ENCODE data around the gene ROM1.

Gene ROM1

DNA sequence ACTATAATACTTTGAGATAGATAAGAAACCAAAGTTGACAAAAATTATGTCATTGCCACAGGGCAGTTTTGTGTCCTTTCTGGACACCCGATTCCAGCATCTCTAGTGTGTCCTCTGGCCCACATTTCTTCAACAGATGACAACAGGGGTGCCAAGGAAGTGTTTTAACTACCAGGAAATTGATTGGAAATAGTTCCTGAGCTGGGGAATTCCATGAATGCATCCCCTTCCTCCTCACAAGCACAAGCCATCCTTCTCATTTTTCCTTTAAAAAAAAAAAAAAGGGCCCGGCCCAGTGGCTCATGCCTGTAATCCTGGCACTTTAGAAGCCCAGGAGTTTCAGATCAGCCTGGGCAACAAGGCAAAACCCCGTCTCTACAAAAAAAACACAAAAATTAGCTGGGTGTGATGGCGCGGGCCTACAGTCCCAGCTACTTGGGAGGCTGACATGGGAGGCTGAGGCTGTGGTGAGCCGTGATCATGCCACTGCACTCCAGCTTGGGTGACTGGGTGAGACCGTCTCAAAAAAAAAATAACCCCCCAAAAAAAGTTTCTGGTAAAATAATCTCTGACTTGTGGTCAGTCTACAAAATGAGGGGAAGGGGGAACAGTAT, 9.5 kb downstream of the ROM1 start:
- H3K4me3 ChIP-seq (ENCODE audit: low read depth, low read length) = no peak overlapping the region
- TF ChIP-seq CTCF (IDR thresholded peaks at IDR 0.05; ENCODE audit: low read depth, low read length) = no peak

- no peak overlapping the region for H3K4me3 ChIP-seq (ENCODE audit: low read depth, low read length)
- TF ChIP-seq CTCF (IDR thresholded peaks at IDR 0.05; ENCODE audit: low read depth, low read length) = no peak
Measured at GRCh38 chr11:62627713-62628112, 14.7 kb downstream of the ROM1 start.

- H3K4me3 ChIP-seq (ENCODE audit: low read depth, low read length) = no peak overlapping the region
- no peak for TF ChIP-seq CTCF (IDR thresholded peaks at IDR 0.05; ENCODE audit: low read depth, low read length)
Measured at GRCh38 chr11:62632492-62632891, 19.4 kb downstream of the ROM1 start.

DNA sequence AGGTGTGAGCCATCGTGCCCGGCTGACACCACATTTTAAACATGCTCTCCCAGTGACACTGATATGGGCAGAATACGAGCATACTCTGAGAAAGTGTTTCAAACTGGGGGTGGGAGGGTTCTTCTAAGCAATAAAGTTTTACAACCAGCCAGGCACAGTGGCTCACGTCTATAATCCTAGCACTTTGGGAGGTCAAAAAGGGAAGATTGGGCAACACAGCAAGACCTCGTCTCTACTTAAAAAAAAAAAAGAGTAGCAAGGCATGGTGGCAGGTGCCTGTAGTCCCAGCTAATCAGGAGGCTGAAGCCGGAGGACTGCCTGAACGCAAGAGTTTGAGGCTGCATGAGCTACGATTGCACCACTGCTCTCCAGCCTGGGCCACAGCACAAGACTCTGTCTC, 31.2 kb downstream of the ROM1 start:
- no peak for TF ChIP-seq CTCF (IDR thresholded peaks at IDR 0.05; ENCODE audit: low read depth, low read length)
- no peak overlapping the region for H3K4me3 ChIP-seq (ENCODE audit: low read depth, low read length)

- no peak for TF ChIP-seq CTCF (IDR thresholded peaks at IDR 0.05; ENCODE audit: low read depth, low read length)
- H3K4me3 ChIP-seq (ENCODE audit: low read depth, low read length) = peak overlapping the region; percentile 96
Measured at GRCh38 chr11:62645671-62645945, 32.6 kb downstream of the ROM1 start.

DNA sequence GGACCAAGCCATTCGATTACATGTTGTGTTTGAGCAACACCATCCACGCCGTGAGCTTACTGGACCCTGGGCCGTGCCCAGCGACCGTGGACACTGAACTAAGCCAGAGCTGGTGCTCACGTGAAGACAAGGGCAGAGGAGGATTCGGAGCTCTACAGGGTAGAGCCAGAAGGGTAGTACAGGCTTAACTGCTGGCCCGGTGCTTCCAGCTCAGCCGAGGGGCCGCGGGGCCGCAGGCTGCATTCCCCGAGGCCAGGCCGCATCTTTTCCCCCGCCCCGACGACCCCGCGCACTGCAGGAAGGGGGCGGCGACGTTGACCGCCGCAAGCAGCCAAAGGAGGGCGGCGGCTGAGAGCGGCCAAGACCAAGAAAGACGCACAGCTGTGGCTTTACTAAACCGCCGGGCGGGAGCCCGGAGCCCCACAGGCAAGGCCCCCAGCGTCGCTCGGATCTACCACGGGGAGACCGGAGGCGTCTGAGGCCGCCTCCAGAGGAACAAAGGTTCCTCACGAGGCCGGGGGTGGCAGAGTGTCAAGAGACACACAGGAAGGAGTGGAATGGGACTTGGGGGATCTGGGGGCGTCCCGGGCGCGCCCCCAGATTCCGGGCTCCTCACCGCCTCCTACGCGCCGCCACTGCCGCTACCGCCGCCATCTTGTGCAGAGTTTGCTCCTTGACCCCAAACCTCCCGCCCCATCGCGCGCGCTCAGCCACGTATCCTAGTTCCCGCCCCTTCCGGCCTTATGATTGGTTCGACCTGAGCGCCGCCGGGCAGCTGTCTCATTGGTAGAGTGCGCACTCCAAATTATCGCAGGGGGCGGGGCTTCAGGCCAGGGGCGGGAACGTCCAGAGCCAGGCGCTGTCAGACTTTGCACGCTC, 33.1 kb downstream of the ROM1 start, which contains the start of gene GANAB:
Gene GANAB (minus strand): TSS at position 668 of the 879 bp plus-strand sequence. CDS start 14 bp downstream, at position 654.
- no peak for TF ChIP-seq CTCF (IDR thresholded peaks at IDR 0.05; ENCODE audit: low read depth, low read length)
- peak within 1 kb of the TSS; percentile 96 for H3K4me3 ChIP-seq (ENCODE audit: low read depth, low read length)

All from WI38 (cell line).